Mesothelial cell of epicardium (in vitro differentiated cells): Measurements from ENCODE around the gene ANKRD33B. TPM values are rescaled to one million over a fixed set of nuclear protein-coding genes. Genes with fewer than 3 reads are reported as not detected.

Source experiments
- DNase-seq, 2 experiments: peaks; one replicate each; pipeline ENCODE4 v3.0.0; 2021; ENCODE audit warnings: low spot score in 2 of 2; ENCODE audit not compliant: unreplicated experiment in 2 of 2
- H3K27ac Mint-ChIP-seq: 2 replicates; pipeline ENCODE4 v1.8.0; 2021; ENCODE audit warnings: mixed read lengths
- H3K27me3 Mint-ChIP-seq: 2 replicates; pipeline ENCODE4 v1.8.0; 2021; ENCODE audit warnings: low read depth, mixed read lengths
- H3K36me3 Mint-ChIP-seq: 2 replicates; pipeline ENCODE4 v1.8.0; 2021; ENCODE audit warnings: mixed read lengths
- H3K4me1 Mint-ChIP-seq: 2 replicates; pipeline ENCODE4 v1.8.0; 2021; ENCODE audit warnings: mixed read lengths
- H3K4me3 Mint-ChIP-seq: 2 replicates; pipeline ENCODE4 v1.8.0; 2021; ENCODE audit warnings: mild to moderate bottlenecking, moderate library complexity, mixed read lengths
- H3K9me3 Mint-ChIP-seq: 2 replicates; pipeline ENCODE4 v1.8.0; 2021; ENCODE audit warnings: mixed read lengths
- CTCF ChIP-seq: fragments of 200-600 bp; sonication (generic); IDR thresholded peaks from one replicate; pipeline ENCODE4 v1.5.0; 2021; ENCODE audit warnings: antibody characterized with exemption; ENCODE audit not compliant: unreplicated experiment
- total RNA-seq: library from RNA; stranded (reverse); gene quantifications from 3 replicates; pipeline ENCODE4 v1.2.1, GENCODE V29; 2021

Gene ANKRD33B
- total RNA-seq, 1 donor from 2014 or later = 3.8 TPM

DNA sequence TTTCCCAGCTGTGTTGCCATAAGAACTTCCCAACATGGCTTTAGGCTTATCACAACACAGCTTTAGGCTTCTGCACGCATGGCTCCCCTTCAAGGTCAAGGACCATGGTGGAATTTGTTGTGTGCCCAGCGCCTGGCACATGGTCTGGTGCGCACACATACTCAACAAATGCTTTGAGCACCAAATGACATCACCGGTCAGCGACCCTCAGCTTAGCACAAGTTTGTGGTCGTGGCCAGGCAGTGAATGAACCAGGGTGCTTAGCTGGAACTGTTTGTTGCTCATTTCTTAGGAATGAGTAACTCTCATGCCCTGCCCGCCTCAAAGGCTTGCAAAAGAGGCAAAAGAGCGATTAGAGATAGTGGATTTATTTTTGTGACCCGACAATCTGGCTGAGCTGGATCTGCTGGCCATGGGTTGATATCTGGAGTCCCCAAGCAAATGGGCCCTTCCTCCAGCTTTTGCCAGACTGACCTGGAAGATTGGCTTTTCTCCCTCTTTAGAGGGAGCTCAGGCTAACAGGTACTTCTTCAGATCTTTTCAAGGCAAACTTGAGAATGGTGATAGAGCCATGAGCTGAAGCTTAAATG is 138.3 kb downstream of the ANKRD33B start:
- Mint-ChIP-seq H3K4me3 (no peak overlapping the region), H3K36me3 (no peaks in the 10 kb centered on the region), H3K9me3 (no peaks in the 10 kb centered on the region), H3K27me3 (no peaks in the 10 kb centered on the region), H3K4me1 (peaks cover 10% of the 10 kb centered on the region), H3K27ac (no peak overlapping the region)
- TF ChIP-seq CTCF = no peak
- no peak for DNase-seq

GRCh38 chr5:10702911-10703491 is 139.1 kb downstream of the ANKRD33B start:
- DNase-seq = no peak
- Mint-ChIP-seq H3K4me1 (peaks cover 10% of the 10 kb centered on the region), H3K4me3 (no peak overlapping the region), H3K27me3 (no peaks in the 10 kb centered on the region), H3K36me3 (no peaks in the 10 kb centered on the region), H3K27ac (no peak overlapping the region), H3K9me3 (no peaks in the 10 kb centered on the region)
- no peak for TF ChIP-seq CTCF

- Mint-ChIP-seq H3K27me3 (no peaks in the 10 kb centered on the region), H3K4me1 (peaks cover 10% of the 10 kb centered on the region), H3K4me3 (no peak overlapping the region), H3K36me3 (no peaks in the 10 kb centered on the region), H3K27ac (no peak overlapping the region), H3K9me3 (no peaks in the 10 kb centered on the region)
- no peak for TF ChIP-seq CTCF
- DNase-seq = no peak
Observed at GRCh38 chr5:10703676-10704075, 139.8 kb downstream of the ANKRD33B start.

GRCh38 chr5:10704949-10705621 is 141.2 kb downstream of the ANKRD33B start:
- Mint-ChIP-seq H3K9me3 (no peaks in the 10 kb centered on the region), H3K27ac (no peak overlapping the region), H3K4me1 (peaks cover 10% of the 10 kb centered on the region), H3K4me3 (no peak overlapping the region), H3K36me3 (no peaks in the 10 kb centered on the region), H3K27me3 (no peaks in the 10 kb centered on the region)
- no peak for DNase-seq
- no peak for TF ChIP-seq CTCF

- no peaks in the 10 kb centered on the region for H3K9me3 Mint-ChIP-seq
- H3K36me3 Mint-ChIP-seq = peaks cover under 1% of the 10 kb centered on the region
- no peak for DNase-seq
- no peak overlapping the region for H3K4me3 Mint-ChIP-seq
- no peak overlapping the region for H3K27ac Mint-ChIP-seq
- peaks cover 10% of the 10 kb centered on the region for H3K4me1 Mint-ChIP-seq
- no peak for TF ChIP-seq CTCF
- no peaks in the 10 kb centered on the region for H3K27me3 Mint-ChIP-seq
Observed at GRCh38 chr5:10705747-10706146, 141.9 kb downstream of the ANKRD33B start.
